ENCODE results near the gene FAM227B.
"Not testable (repeated sequence)": the region's sequence is repeated elsewhere in the genome, so short reads cannot be mapped to it uniquely, and the experiment has no call there.

FAM227B gene

GRCh38 chr15:49494842-49495241, 125.8 kb downstream of the FAM227B start:
- no peak overlapping the region for H3K4me3 ChIP-seq (ENCODE audit: low read depth, low read length)

GRCh38 chr15:49492830-49493229, 127.8 kb downstream of the FAM227B start:
- TF ChIP-seq, protein P1, sequence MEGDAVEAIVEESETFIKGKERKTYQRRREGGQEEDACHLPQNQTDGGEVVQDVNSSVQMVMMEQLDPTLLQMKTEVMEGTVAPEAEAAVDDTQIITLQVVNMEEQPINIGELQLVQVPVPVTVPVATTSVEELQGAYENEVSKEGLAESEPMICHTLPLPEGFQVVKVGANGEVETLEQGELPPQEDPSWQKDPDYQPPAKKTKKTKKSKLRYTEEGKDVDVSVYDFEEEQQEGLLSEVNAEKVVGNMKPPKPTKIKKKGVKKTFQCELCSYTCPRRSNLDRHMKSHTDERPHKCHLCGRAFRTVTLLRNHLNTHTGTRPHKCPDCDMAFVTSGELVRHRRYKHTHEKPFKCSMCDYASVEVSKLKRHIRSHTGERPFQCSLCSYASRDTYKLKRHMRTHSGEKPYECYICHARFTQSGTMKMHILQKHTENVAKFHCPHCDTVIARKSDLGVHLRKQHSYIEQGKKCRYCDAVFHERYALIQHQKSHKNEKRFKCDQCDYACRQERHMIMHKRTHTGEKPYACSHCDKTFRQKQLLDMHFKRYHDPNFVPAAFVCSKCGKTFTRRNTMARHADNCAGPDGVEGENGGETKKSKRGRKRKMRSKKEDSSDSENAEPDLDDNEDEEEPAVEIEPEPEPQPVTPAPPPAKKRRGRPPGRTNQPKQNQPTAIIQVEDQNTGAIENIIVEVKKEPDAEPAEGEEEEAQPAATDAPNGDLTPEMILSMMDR (IDR thresholded peaks at IDR 0.05; ENCODE audit: low read depth, low read length) = no peak
- no peak overlapping the region for H3K4me3 ChIP-seq (ENCODE audit: low read depth, low read length)

More at GRCh38 chr15:49494842-49495241, 125.8 kb downstream of the FAM227B start:
- TF ChIP-seq, protein P1 (IDR thresholded peaks at IDR 0.05; ENCODE audit: low read depth, low read length) = no peak

DNA sequence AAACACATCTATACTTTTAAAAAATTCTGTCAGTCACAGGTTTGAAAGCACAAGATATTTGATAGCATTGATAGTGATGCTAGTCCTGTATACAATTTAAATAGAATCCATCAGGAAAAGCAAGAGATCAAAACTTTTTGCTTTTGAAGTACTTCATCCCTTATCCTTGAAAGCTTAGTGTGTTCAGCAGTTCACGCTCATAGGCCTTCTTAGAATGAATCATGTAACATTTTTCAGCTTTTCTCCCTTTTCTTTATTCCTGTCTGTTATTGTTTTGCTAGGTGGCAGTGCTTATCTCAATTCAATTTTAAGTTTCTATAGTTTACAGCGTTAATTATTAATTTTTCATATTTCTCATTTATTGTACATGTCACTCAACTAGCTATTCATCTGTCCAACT, 128.5 kb downstream of the FAM227B start:
- TF ChIP-seq, protein P1 (IDR thresholded peaks at IDR 0.05; ENCODE audit: low read depth, low read length) = no peak
- H3K4me3 ChIP-seq (ENCODE audit: low read depth, low read length) = no peak overlapping the region

GRCh38 chr15:49490966-49491365, 129.7 kb downstream of the FAM227B start:
- TF ChIP-seq, protein P1 (IDR thresholded peaks at IDR 0.05; ENCODE audit: low read depth, low read length) = no peak
- H3K4me3 ChIP-seq (ENCODE audit: low read depth, low read length) = no peak overlapping the region

GRCh38 chr15:49485401-49485800, 135.2 kb downstream of the FAM227B start:
- not testable (repeated sequence) for H3K4me3 ChIP-seq (ENCODE audit: low read depth, low read length)

DNA sequence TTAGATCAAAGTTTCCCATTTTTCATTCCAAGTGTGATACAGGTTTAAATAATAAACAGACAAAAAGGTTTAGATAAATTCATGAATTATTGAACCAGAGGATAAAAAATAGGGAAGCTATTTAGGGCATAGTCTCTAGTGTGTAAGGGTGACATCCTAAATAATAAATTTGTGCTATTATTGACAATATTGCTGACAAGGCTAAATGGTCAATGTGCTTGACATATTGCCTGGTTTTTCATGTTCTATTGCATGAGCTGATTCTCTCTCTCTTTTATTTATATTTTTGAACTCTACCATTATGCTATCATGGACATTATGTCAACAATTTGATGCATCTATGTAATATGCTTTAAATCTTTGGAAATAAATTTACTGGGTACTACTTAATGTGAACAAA, 141.6 kb downstream of the FAM227B start:
- H3K4me3 ChIP-seq (ENCODE audit: low read depth, low read length) = not testable (repeated sequence)

DNA sequence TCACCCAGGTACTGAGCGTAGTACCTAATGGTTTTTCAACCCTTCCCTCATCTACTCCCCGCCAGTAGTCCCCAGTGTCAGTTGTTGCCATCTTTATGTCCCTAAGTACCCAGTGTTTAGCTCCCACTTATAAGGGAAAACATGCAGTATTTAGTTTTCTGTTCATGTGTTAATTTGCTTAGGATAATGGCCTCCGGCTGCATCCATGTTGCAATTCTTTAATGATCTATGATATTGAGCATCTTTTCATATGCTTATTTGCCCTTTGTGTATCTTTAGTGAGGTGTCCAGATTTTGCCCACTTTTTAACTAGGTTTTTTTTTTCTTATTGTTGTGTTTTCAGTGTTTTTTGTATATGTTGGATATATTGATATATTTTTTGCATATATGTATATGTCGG, 142.6 kb downstream of the FAM227B start:
- H3K4me3 ChIP-seq (ENCODE audit: low read depth, low read length) = not testable (repeated sequence)

- no peak overlapping the region for H3K4me3 ChIP-seq (ENCODE audit: low read depth, low read length)
Measured at GRCh38 chr15:49473031-49473430, 147.6 kb downstream of the FAM227B start.

GRCh38 chr15:49472338-49472737, 148.3 kb downstream of the FAM227B start:
- H3K4me3 ChIP-seq (ENCODE audit: low read depth, low read length) = no peak overlapping the region
- TF ChIP-seq, protein P1 (IDR thresholded peaks at IDR 0.05; ENCODE audit: low read depth, low read length) = no peak

More at GRCh38 chr15:49473031-49473430, 147.6 kb downstream of the FAM227B start:
- TF ChIP-seq, protein P1 (IDR thresholded peaks at IDR 0.05; ENCODE audit: low read depth, low read length) = no peak

Measured in WI38 (cell line).